Measurements from ENCODE around the gene WFDC8. TPM values are rescaled to one million over a fixed set of nuclear protein-coding genes. Genes with fewer than 3 reads are reported as not detected.
"Not testable (repeated sequence)": the region's sequence is repeated elsewhere in the genome, so short reads cannot be mapped to it uniquely, and the experiment has no call there.

The WFDC8 gene
- total RNA-seq, 2 donors from 2014 or later, result not detected

- Histone ChIP-seq H3K36me3 (no peaks in the 10 kb centered on the region), H3K9me3 (no peaks in the 10 kb centered on the region), H3K27me3 (no peaks in the 10 kb centered on the region), H3K9ac (ENCODE audit: low read depth in 2 of 2, low read length in 2 of 2) (no peak overlapping the region), H3K4me1 (no peaks in the 10 kb centered on the region), H3K27ac (no peak overlapping the region), H3K4me3 (no peak overlapping the region)
- no peak for TF ChIP-seq CTCF (IDR thresholded peaks at IDR 0.05)
- intact Hi-C loops (cut with DNase I), result no loop called here
- no peak for DNase-seq
Measured at GRCh38 chr20:45575931-45576330, 3.2 kb downstream of the WFDC8 start.

DNA sequence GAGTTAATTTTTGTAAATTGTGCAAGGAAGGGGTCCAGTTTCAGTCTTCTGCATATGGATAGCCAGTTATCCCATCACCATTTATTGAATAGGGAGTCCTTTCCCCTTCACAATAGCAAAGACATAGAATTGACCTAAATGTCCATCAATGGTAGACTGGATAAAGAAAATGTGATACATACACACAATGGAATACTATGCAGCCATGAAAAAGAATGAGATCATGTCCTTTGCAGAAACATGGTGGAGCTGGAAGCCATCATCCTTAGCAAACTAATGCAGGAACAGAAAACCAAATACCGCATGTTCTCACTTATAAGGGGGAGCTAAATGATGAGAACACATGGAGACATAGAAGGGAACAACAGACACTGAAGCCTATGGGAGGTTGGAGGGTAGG lies 9.4 kb downstream of the WFDC8 start:
- H3K4me3 ChIP-seq; DNase-seq; intact Hi-C loops (cut with DNase I); H3K4me1 ChIP-seq; H3K27ac ChIP-seq; H3K27me3 ChIP-seq; H3K9me3 ChIP-seq; H3K9ac ChIP-seq (ENCODE audit: low read depth in 2 of 2, low read length in 2 of 2); H3K36me3 ChIP-seq: not testable (repeated sequence)

DNA sequence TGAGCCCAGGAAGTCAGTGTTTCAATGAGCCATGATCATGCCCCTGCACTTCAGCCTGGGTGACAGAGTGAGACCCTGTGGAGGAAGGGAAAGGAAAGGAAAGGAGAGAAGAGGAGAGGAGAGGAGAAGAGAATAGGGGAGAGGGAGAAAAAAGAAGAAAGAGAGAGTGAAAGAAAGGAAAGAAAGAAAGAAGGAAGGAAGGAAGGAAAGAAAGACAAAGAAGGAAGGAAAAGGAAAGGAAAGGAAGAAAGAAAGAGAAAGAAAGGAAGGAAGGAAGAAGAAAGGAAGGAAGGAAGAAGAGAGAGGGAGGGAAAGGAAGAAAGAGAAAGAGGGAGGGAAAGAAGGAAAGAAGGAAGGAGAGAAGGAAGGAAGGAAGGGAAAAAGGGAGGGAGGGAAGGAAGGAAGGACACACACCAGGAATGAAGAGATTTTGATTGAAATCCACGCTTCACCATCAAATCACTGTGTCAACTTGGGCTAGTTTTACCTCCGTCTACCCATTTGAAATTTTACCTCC lies 14.3 kb downstream of the WFDC8 start:
- Histone ChIP-seq H3K36me3 (no peaks in the 10 kb centered on the region), H3K27ac (no peak overlapping the region), H3K4me1 (no peaks in the 10 kb centered on the region), H3K4me3 (no peak overlapping the region), H3K27me3 (no peaks in the 10 kb centered on the region), H3K9ac (ENCODE audit: low read depth in 2 of 2, low read length in 2 of 2) (no peak overlapping the region), H3K9me3 (no peaks in the 10 kb centered on the region)
- intact Hi-C loops (cut with DNase I), result no loop called here
- TF ChIP-seq CTCF (IDR thresholded peaks at IDR 0.05), result no peak
- no peak for DNase-seq

- DNase-seq, result no peak
- Histone ChIP-seq H3K27me3 (no peaks in the 10 kb centered on the region), H3K9me3 (no peaks in the 10 kb centered on the region), H3K36me3 (no peaks in the 10 kb centered on the region), H3K9ac (ENCODE audit: low read depth in 2 of 2, low read length in 2 of 2) (no peak overlapping the region), H3K4me3 (no peak overlapping the region), H3K27ac (no peak overlapping the region), H3K4me1 (peaks cover 8% of the 10 kb centered on the region)
- no peak for TF ChIP-seq CTCF (IDR thresholded peaks at IDR 0.05)
- intact Hi-C loops (cut with DNase I), result no loop called here
Measured at GRCh38 chr20:45555198-45555597, 23.9 kb downstream of the WFDC8 start.

DNA sequence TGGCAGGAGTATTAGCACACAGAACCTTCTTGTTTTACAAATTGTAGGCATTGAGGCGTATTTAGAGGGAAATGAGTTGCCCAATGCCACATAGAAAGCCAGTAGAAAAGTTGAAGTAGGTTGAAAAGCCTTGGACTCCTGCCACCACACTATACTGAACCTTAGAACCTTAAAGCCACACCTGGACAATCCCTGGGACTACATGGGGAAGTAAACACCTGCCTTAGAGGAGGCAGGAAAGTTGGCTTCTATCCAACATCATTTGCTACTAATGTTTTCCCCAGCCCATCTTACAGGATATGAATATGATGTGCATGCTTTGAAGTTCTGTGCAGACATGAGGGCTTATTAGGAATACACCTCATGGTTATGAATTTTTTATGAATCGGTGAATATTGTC lies 26.6 kb downstream of the WFDC8 start:
- intact Hi-C loops (cut with DNase I), result no loop called here
- no peak overlapping the region for H3K9ac ChIP-seq (ENCODE audit: low read depth in 2 of 2, low read length in 2 of 2)
- H3K4me3 ChIP-seq, result no peak overlapping the region
- no peak overlapping the region for H3K27ac ChIP-seq
- TF ChIP-seq CTCF (IDR thresholded peaks at IDR 0.05), result no peak
- H3K4me1 ChIP-seq, result peaks cover 8% of the 10 kb centered on the region
- no peaks in the 10 kb centered on the region for H3K27me3 ChIP-seq
- no peaks in the 10 kb centered on the region for H3K9me3 ChIP-seq
- H3K36me3 ChIP-seq, result no peaks in the 10 kb centered on the region
- DNase-seq, result peak; percentile 80

- no peak for DNase-seq
- Histone ChIP-seq H3K27ac (no peak overlapping the region), H3K36me3 (no peaks in the 10 kb centered on the region), H3K4me1 (peaks cover 8% of the 10 kb centered on the region), H3K4me3 (no peak overlapping the region), H3K27me3 (no peaks in the 10 kb centered on the region), H3K9ac (ENCODE audit: low read depth in 2 of 2, low read length in 2 of 2) (no peak overlapping the region), H3K9me3 (no peaks in the 10 kb centered on the region)
- intact Hi-C loops (cut with DNase I), result no loop called here
- no peak for TF ChIP-seq CTCF (IDR thresholded peaks at IDR 0.05)
Measured at GRCh38 chr20:45550765-45551164, 28.3 kb downstream of the WFDC8 start.

Measured in colonic mucosa (tissue), 4 donors.